IPS-NIHi7 (cell line): ENCODE data around the gene AFF2.

ENCODE experiments used
- DNase-seq: peaks from one replicate; pipeline ENCODE4 v3.0.0; 2012; ENCODE audit warnings: mixed read lengths; ENCODE audit errors: extremely low spot score

AFF2 gene

GRCh38 chrX:148500423-148501385 lies at the start of gene AFF2:
TSS of gene AFF2 (plus strand) at chrX:148500617. CDS start at chrX:148501098, 481 bp downstream.
- peak; percentile 21 for DNase-seq

GRCh38 chrX:148457279-148457678 lies 43.1 kb upstream of the AFF2 start:
- DNase-seq, result no peak

GRCh38 chrX:148459343-148459742 lies 41.1 kb upstream of the AFF2 start:
- no peak for DNase-seq

GRCh38 chrX:148466292-148466691 lies 34.1 kb upstream of the AFF2 start:
- DNase-seq, result no peak

GRCh38 chrX:148470324-148470723 lies 30.1 kb upstream of the AFF2 start:
- DNase-seq, result no peak

GRCh38 chrX:148474030-148474429 lies 26.4 kb upstream of the AFF2 start:
- DNase-seq, result no peak

GRCh38 chrX:148492057-148492456 lies 8.4 kb upstream of the AFF2 start:
- no peak for DNase-seq

- no peak for DNase-seq
These were observed 5.2 kb upstream of the AFF2 start for GRCh38 chrX:148495176-148495575.

GRCh38 chrX:148498067-148498466 lies 2.4 kb upstream of the AFF2 start:
- DNase-seq, result no peak

GRCh38 chrX:148499638-148500422 lies 587 bp upstream of the AFF2 start:
- DNase-seq, result no peak

GRCh38 chrX:148501386-148502066 lies 1.1 kb downstream of the AFF2 start:
- DNase-seq, result peak; percentile 21

GRCh38 chrX:148504506-148504905 lies 4.1 kb downstream of the AFF2 start:
- no peak for DNase-seq

GRCh38 chrX:148507418-148507817 lies 7.0 kb downstream of the AFF2 start:
- DNase-seq, result no peak

GRCh38 chrX:148512453-148512852 lies 12.0 kb downstream of the AFF2 start:
- no peak for DNase-seq

GRCh38 chrX:148513661-148514060 lies 13.2 kb downstream of the AFF2 start:
- DNase-seq, result no peak

GRCh38 chrX:148517176-148517575 lies 16.8 kb downstream of the AFF2 start:
- DNase-seq, result no peak

- DNase-seq, result no peak
These were observed 21.6 kb downstream of the AFF2 start for GRCh38 chrX:148522006-148522405.

GRCh38 chrX:148523303-148524080 lies 23.1 kb downstream of the AFF2 start:
- DNase-seq, result no peak

GRCh38 chrX:148530464-148531077 lies 30.2 kb downstream of the AFF2 start:
- no peak for DNase-seq

GRCh38 chrX:148534291-148534690 lies 33.9 kb downstream of the AFF2 start:
- no peak for DNase-seq

- no peak for DNase-seq
These were observed 35.2 kb downstream of the AFF2 start for GRCh38 chrX:148535639-148536038.
